Measurements from ENCODE around the gene PPP1R12B. TPM values are rescaled to one million over a fixed set of nuclear protein-coding genes. Genes with fewer than 3 reads are reported as not detected.
"Not testable (repeated sequence)": the region's sequence is repeated elsewhere in the genome, so short reads cannot be mapped to it uniquely, and the experiment has no call there.

Gene PPP1R12B
- total and polyA plus RNA-seq, 4 donors: 4.0 to 31.6 (median 9.7) TPM

DNA sequence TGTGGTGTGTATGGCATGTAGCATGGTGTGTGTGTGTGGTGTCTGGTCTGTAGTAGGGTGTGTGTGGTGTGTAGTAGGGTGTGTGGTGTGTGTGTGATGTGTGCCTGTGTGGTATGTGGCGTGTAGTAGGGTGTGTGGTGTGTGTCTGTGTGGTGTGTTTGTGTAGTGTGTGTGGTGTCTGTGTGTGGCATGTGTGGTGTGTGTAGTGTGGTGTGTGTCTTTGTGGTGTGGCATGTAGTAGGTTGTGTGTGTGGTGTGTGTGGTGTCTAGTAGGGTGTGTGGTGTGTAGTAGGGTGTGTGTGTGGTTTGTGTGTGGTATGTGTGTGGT, 276.2 kb downstream of the PPP1R12B start:
- no peak for TF ChIP-seq HNF4A (conservative IDR thresholded peaks at IDR 0.05)
- no peak for TF ChIP-seq GABPA (IDR thresholded peaks at IDR 0.05 in 1 of 2, conservative IDR thresholded peaks at IDR 0.05 in 1 of 2)
- TF ChIP-seq SP1 (IDR thresholded peaks at IDR 0.05): no peak
- TF ChIP-seq NR2F2 (IDR thresholded peaks at IDR 0.05): no peak
- TF ChIP-seq HNF4G (IDR thresholded peaks at IDR 0.05): no peak
- TF ChIP-seq, protein P1, sequence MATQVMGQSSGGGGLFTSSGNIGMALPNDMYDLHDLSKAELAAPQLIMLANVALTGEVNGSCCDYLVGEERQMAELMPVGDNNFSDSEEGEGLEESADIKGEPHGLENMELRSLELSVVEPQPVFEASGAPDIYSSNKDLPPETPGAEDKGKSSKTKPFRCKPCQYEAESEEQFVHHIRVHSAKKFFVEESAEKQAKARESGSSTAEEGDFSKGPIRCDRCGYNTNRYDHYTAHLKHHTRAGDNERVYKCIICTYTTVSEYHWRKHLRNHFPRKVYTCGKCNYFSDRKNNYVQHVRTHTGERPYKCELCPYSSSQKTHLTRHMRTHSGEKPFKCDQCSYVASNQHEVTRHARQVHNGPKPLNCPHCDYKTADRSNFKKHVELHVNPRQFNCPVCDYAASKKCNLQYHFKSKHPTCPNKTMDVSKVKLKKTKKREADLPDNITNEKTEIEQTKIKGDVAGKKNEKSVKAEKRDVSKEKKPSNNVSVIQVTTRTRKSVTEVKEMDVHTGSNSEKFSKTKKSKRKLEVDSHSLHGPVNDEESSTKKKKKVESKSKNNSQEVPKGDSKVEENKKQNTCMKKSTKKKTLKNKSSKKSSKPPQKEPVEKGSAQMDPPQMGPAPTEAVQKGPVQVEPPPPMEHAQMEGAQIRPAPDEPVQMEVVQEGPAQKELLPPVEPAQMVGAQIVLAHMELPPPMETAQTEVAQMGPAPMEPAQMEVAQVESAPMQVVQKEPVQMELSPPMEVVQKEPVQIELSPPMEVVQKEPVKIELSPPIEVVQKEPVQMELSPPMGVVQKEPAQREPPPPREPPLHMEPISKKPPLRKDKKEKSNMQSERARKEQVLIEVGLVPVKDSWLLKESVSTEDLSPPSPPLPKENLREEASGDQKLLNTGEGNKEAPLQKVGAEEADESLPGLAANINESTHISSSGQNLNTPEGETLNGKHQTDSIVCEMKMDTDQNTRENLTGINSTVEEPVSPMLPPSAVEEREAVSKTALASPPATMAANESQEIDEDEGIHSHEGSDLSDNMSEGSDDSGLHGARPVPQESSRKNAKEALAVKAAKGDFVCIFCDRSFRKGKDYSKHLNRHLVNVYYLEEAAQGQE (IDR thresholded peaks at IDR 0.05): no peak
- no peaks in the 10 kb centered on the region for H3K36me3 ChIP-seq (ENCODE audit: control insufficient read depth in 4 of 4, insufficient read depth in 3 of 4, low read depth in 1 of 4, low read length in 3 of 4)
- WGBS: 58% methylated on average over 1 of the region's 1 CpG
- no peak overlapping the region for H3K4me3 ChIP-seq (ENCODE audit: low read depth in 1 of 3, low read length in 3 of 3)
- no peak overlapping the region for H3K27ac ChIP-seq (ENCODE audit: low read depth in 1 of 2, low read length in 2 of 2)
- H3K9me3 ChIP-seq (ENCODE audit: control insufficient read depth in 4 of 4, low read length in 3 of 4): no peaks in the 10 kb centered on the region
- H3K9ac ChIP-seq (ENCODE audit: low read depth in 1 of 2, low read length in 2 of 2): no peak overlapping the region
- peaks cover 0 to 8% (median 0%) of the 10 kb centered on the region in 4 donors for H3K4me1 ChIP-seq (ENCODE audit: control insufficient read depth in 4 of 4, insufficient read depth in 4 of 4, low read length in 3 of 4)
- no peaks in the 10 kb centered on the region for H3K27me3 ChIP-seq (ENCODE audit: control insufficient read depth in 4 of 4, insufficient read depth in 4 of 4, low read length in 3 of 4)
- no peak for DNase-seq (ENCODE audit: low spot score)

DNA sequence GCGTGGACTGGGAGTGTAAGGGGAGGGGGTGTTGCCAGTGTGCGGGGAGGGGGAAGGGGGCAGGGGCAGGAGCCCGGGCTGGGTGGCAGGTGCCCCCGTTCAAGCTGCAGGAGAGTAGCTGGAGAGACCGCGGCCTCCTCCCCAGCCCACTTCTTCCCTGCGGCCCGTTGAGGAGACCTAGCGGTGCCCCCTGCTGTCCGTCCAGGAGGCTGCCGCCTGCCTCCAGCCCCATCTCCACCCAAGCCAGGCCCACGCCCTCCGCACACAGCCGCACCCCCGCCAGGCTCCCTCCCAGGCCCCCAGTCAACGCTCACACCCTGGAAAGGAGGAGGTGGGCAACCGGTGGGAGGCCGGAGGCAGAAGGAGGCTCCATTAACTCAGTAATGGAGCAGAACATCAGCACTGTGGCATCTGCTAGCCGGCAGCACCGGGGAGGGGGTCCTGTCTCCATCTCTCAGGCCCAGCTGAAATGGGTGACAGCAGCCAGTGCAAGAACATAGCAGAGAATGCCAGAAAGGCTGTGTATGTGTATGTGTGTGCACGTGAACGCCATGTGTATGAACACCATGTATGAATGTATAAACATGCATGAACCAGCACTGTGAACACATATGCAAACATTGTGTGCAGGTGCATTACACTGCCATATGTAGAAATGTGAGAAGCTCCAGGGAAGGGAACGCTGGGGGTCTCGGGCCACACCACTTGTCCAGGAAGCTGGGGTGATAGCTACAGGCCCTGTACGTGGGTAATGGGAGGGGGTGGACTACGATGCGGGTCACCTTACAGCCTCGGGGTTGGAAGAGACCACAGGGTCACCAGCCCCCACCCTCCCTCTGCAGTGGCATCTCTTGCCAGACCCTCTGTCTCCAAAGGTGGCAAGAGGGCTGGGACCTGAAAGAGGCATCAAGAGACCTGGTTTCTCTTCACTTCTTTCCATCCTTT, 277.2 kb downstream of the PPP1R12B start:
- Histone ChIP-seq H3K36me3 (ENCODE audit: control insufficient read depth in 4 of 4, insufficient read depth in 3 of 4, low read depth in 1 of 4, low read length in 3 of 4) (no peaks in the 10 kb centered on the region), H3K27ac (ENCODE audit: low read depth in 1 of 2, low read length in 2 of 2) (no peak overlapping the region), H3K27me3 (ENCODE audit: control insufficient read depth in 4 of 4, insufficient read depth in 4 of 4, low read length in 3 of 4) (no peaks in the 10 kb centered on the region), H3K9me3 (ENCODE audit: control insufficient read depth in 4 of 4, low read length in 3 of 4) (no peaks in the 10 kb centered on the region), H3K4me3 (ENCODE audit: low read depth in 1 of 3, low read length in 3 of 3) (no peak overlapping the region), H3K4me1 (ENCODE audit: control insufficient read depth in 4 of 4, insufficient read depth in 4 of 4, low read length in 3 of 4) (peaks cover 0 to 8% (median 0%) of the 10 kb centered on the region in 4 donors), H3K9ac (ENCODE audit: low read depth in 1 of 2, low read length in 2 of 2) (no peak overlapping the region)
- WGBS: 36% methylated on average over 28 of the region's 28 CpGs
- peak; percentile 72 for DNase-seq (ENCODE audit: low spot score)
- peak in 1 of 2 donors; percentile 75 for TF ChIP-seq RAD21 (IDR thresholded peaks at IDR 0.05)
- TF ChIP-seq, protein P2, sequence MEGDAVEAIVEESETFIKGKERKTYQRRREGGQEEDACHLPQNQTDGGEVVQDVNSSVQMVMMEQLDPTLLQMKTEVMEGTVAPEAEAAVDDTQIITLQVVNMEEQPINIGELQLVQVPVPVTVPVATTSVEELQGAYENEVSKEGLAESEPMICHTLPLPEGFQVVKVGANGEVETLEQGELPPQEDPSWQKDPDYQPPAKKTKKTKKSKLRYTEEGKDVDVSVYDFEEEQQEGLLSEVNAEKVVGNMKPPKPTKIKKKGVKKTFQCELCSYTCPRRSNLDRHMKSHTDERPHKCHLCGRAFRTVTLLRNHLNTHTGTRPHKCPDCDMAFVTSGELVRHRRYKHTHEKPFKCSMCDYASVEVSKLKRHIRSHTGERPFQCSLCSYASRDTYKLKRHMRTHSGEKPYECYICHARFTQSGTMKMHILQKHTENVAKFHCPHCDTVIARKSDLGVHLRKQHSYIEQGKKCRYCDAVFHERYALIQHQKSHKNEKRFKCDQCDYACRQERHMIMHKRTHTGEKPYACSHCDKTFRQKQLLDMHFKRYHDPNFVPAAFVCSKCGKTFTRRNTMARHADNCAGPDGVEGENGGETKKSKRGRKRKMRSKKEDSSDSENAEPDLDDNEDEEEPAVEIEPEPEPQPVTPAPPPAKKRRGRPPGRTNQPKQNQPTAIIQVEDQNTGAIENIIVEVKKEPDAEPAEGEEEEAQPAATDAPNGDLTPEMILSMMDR (IDR thresholded peaks at IDR 0.05; ENCODE audit: low read depth, low read length, missing input control): peak; percentile 59
- no peak for TF ChIP-seq SP1 (IDR thresholded peaks at IDR 0.05)

DNA sequence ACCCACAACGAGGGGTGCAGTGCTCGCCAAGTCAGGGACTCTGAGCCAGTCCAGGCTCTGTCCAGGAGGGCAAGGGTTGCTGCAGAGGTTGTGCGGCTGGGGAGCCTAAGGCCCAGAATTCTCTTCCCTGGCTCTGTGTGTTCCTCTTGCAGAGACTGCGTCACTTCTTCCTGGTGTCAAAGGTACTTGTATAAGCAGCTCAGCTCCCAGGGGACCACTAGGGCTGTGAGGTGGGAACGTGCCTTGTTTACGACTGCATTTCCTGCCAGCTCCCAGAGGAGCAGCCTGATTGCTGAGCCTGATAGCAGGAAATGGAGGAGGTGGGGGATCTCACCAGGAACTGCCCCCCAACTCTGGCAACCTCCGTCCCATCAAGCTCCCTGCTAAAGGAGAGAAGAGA, 278.5 kb downstream of the PPP1R12B start:
- H3K4me1 ChIP-seq (ENCODE audit: control insufficient read depth in 4 of 4, insufficient read depth in 4 of 4, low read length in 3 of 4); H3K9me3 ChIP-seq (ENCODE audit: control insufficient read depth in 4 of 4, low read length in 3 of 4); H3K27me3 ChIP-seq (ENCODE audit: control insufficient read depth in 4 of 4, insufficient read depth in 4 of 4, low read length in 3 of 4); H3K9ac ChIP-seq (ENCODE audit: low read depth in 1 of 2, low read length in 2 of 2); DNase-seq (ENCODE audit: low spot score); H3K36me3 ChIP-seq (ENCODE audit: control insufficient read depth in 4 of 4, insufficient read depth in 3 of 4, low read depth in 1 of 4, low read length in 3 of 4); H3K4me3 ChIP-seq (ENCODE audit: low read depth in 1 of 3, low read length in 3 of 3); H3K27ac ChIP-seq (ENCODE audit: low read depth in 1 of 2, low read length in 2 of 2): not testable (repeated sequence)
- WGBS: 46% methylated on average over 7 of the region's 7 CpGs

Data from liver (tissue), 9 donors.